AG08395 (cell line): ENCODE measurements around the gene LEFTY2.
"Not testable (repeated sequence)": the region's sequence is repeated elsewhere in the genome, so short reads cannot be mapped to it uniquely, and the experiment has no call there.

Source experiments
- DNase-seq: peaks from one replicate; pipeline ENCODE4 v3.0.0; 2012; ENCODE audit warnings: mixed read lengths, low spot score

The LEFTY2 gene

GRCh38 chr1:225953315-225953714, 12.3 kb upstream of the LEFTY2 start:
- DNase-seq = no peak

GRCh38 chr1:225950905-225951497, 10.0 kb upstream of the LEFTY2 start:
- no peak for DNase-seq

- DNase-seq = no peak
These were observed 8.0 kb upstream of the LEFTY2 start for GRCh38 chr1:225949041-225949440.

GRCh38 chr1:225946803-225947202, 5.8 kb upstream of the LEFTY2 start:
- no peak for DNase-seq

GRCh38 chr1:225946082-225946620, 5.1 kb upstream of the LEFTY2 start:
- no peak for DNase-seq

- DNase-seq = peak; percentile 27
These were observed 4.5 kb upstream of the LEFTY2 start for GRCh38 chr1:225945564-225945963.

- DNase-seq = no peak
These were observed 3.9 kb upstream of the LEFTY2 start for GRCh38 chr1:225944951-225945350.

GRCh38 chr1:225944387-225944786, 3.4 kb upstream of the LEFTY2 start:
- DNase-seq = no peak

- DNase-seq = no peak
These were observed 2.6 kb upstream of the LEFTY2 start for GRCh38 chr1:225943582-225943981.

- no peak for DNase-seq
These were observed 1.6 kb upstream of the LEFTY2 start for GRCh38 chr1:225942574-225942973.

- no peak for DNase-seq
These were observed 862 bp upstream of the LEFTY2 start for GRCh38 chr1:225941942-225942222.

GRCh38 chr1:225940385-225941151, 452 bp downstream of the LEFTY2 start:
- DNase-seq = no peak

GRCh38 chr1:225939939-225940310, 1.1 kb downstream of the LEFTY2 start:
- DNase-seq = not testable (repeated sequence)

- not testable (repeated sequence) for DNase-seq
These were observed 1.7 kb downstream of the LEFTY2 start for GRCh38 chr1:225939097-225939938.

GRCh38 chr1:225937048-225937968, 3.7 kb downstream of the LEFTY2 start:
- peak; percentile 14 for DNase-seq

- DNase-seq = no peak
These were observed 4.5 kb downstream of the LEFTY2 start for GRCh38 chr1:225936523-225936922.

GRCh38 chr1:225936086-225936485, 4.9 kb downstream of the LEFTY2 start:
- peak; percentile 30 for DNase-seq

- DNase-seq = no peak
These were observed 6.3 kb downstream of the LEFTY2 start for GRCh38 chr1:225934711-225935110.

GRCh38 chr1:225933072-225933471, 7.9 kb downstream of the LEFTY2 start:
- no peak for DNase-seq

GRCh38 chr1:225931270-225932136, 9.5 kb downstream of the LEFTY2 start:
- DNase-seq = no peak

GRCh38 chr1:225930566-225930965, 10.5 kb downstream of the LEFTY2 start:
- DNase-seq = no peak
